HCT116 (cell line): Measurements from ENCODE around the gene KRTAP10-11. TPM values are rescaled to one million over a fixed set of nuclear protein-coding genes. Genes with fewer than 3 reads are reported as not detected.

ENCODE experiments used
- ATAC-seq: fragments of 200-7000 bp; cut with Tn5 transposase; 2 replicates; pipeline ENCODE4 v1.9.1; 2020; ENCODE audit warnings: mild to moderate bottlenecking, moderate library complexity
- BruUV-seq: library from RNA; stranded (reverse); fragments of 400-500 nt; replicated peaks from 2 replicates; lab custom pipeline; 2021; lab: Mats Ljungman, UMichigan
- CTCF ChIA-PET: fragments of 300-600 bp; sonication (Branson Sonifier 250); formaldehyde crosslinking; loops from one replicate; lab custom pipeline; 2021; ENCODE audit warnings: antibody characterized with exemption; lab: Charles Lee
- POLR2A ChIA-PET: fragments of 300-600, 350-600 bp; sonication (Branson Sonifier 250); formaldehyde crosslinking; loops from one replicate; lab custom pipeline; 2021; ENCODE audit warnings: antibody characterized with exemption; lab: Charles Lee
- RAD21 ChIA-PET, 2 experiments: fragments of 300-600 bp; sonication (Branson Sonifier 250); formaldehyde crosslinking; loops; one replicate each; lab custom pipeline; 2023; ENCODE audit warnings: low total read pairs in 2 of 2; ENCODE audit not compliant: uncharacterized antibody in 2 of 2, unreplicated experiment in 2 of 2, low non-redundant PET in 1 of 2; lab: Charles Lee
- DNase-seq: peaks from one replicate; pipeline ENCODE4 v3.0.0-alpha.2; 2010; ENCODE audit warnings: low read depth, low spot score
- H2AFZ ChIP-seq: fragments of 200-600 bp; shearing (Covaris generic), sonication (generic); 2 replicates; pipeline ENCODE4 v1.6.1; 2017; ENCODE audit warnings: low read depth, mixed run types, mixed read lengths, antibody characterized with exemption, low read length; ENCODE audit not compliant: poor library complexity, severe bottlenecking
- H3K27ac ChIP-seq: 2 replicates; pipeline ENCODE4 v1.5.1; 2012; ENCODE audit warnings: low read depth, low read length
- H3K27me3 ChIP-seq: fragments of 200-600 bp; sonication (generic); 2 replicates; pipeline ENCODE4 v1.6.1; 2016; ENCODE audit warnings: mixed run types, low read length, mixed read lengths; ENCODE audit not compliant: insufficient read depth
- H3K36me3 ChIP-seq, 2 experiments: fragments of 200-500 bp in 1 of 2; fragments of 200-600 bp in 1 of 2; sonication (Bioruptor generic) in 1 of 2; sonication (generic) in 1 of 2; 2 replicates each; pipeline versions ENCODE4 v1.5.1 to v1.6.1; 2014 to 2016; ENCODE audit warnings: low read length in 2 of 2, inconsistent platforms in 1 of 2, mixed read lengths in 1 of 2, mixed run types in 1 of 2; ENCODE audit not compliant: insufficient read depth in 2 of 2, control insufficient read depth in 1 of 2
- H3K4me1 ChIP-seq, 2 experiments: fragments of 200-600 bp in 1 of 2; sonication (generic) in 1 of 2; 2 replicates each; pipeline versions ENCODE4 v1.5.1 to v1.6.1; 2012 to 2017; ENCODE audit warnings: low read length in 2 of 2, inconsistent platforms in 1 of 2, mild to moderate bottlenecking in 1 of 2, mixed read lengths in 1 of 2, mixed run types in 1 of 2, moderate library complexity in 1 of 2; ENCODE audit not compliant: insufficient read depth in 2 of 2, control insufficient read depth in 1 of 2
- H3K4me2 ChIP-seq: fragments of 200-600 bp; sonication (generic); 2 replicates; pipeline ENCODE4 v1.6.1; 2017; ENCODE audit warnings: mixed run types, low read length, mixed read lengths
- H3K4me3 ChIP-seq, 2 experiments: fragments of 200-600 bp in 1 of 2; sonication (generic) in 1 of 2; replicated peaks in 1 of 2; 2 replicates each; pipeline ENCODE4 v1.5.1; 2011 to 2016; ENCODE audit warnings: low read length in 2 of 2, control low read depth in 1 of 2, low read depth in 1 of 2, mild to moderate bottlenecking in 1 of 2, mixed read lengths in 1 of 2, mixed run types in 1 of 2
- H3K79me2 ChIP-seq: fragments of 200-600 bp; sonication (generic); 2 replicates; pipeline ENCODE4 v1.6.1; 2017; ENCODE audit warnings: mild to moderate bottlenecking, mixed run types, low read length, moderate library complexity, mixed read lengths; ENCODE audit not compliant: insufficient read depth
- H3K9ac ChIP-seq: fragments of 200-600 bp; sonication (generic); 2 replicates; pipeline ENCODE4 v1.6.1; 2016; ENCODE audit warnings: low read length, mixed read lengths
- H3K9me2 ChIP-seq: fragments of 200-600 bp; sonication (generic), shearing (Covaris generic); 2 replicates; pipeline ENCODE4 v1.6.1; 2017; ENCODE audit warnings: mixed run types, mild to moderate bottlenecking, moderate library complexity; ENCODE audit not compliant: insufficient read depth
- H3K9me3 ChIP-seq, 2 experiments: fragments of 200-500 bp in 1 of 2; fragments of 200-600 bp in 1 of 2; sonication (Bioruptor generic) in 1 of 2; sonication (generic) in 1 of 2; 2 replicates each; pipeline ENCODE4 v1.6.1; 2014 to 2017; ENCODE audit warnings: low read length in 2 of 2, mixed read lengths in 2 of 2, inconsistent platforms in 1 of 2, low read depth in 1 of 2, mild to moderate bottlenecking in 1 of 2, mixed run types in 1 of 2, moderate library complexity in 1 of 2; ENCODE audit not compliant: control insufficient read depth in 1 of 2, insufficient read depth in 1 of 2
- H4K20me1 ChIP-seq: fragments of 200-600 bp; sonication (generic), shearing (Covaris generic); 2 replicates; pipeline ENCODE4 v1.6.1; 2017; ENCODE audit warnings: mixed run types, mild to moderate bottlenecking, moderate library complexity; ENCODE audit not compliant: insufficient read depth
- CBX3 ChIP-seq: IDR thresholded peaks from 2 replicates; pipeline ENCODE4 v1.6.1; 2012; ENCODE audit warnings: low read depth
- FOSL1 ChIP-seq: IDR thresholded peaks from 2 replicates; pipeline ENCODE4 v1.6.1; 2012; ENCODE audit warnings: low read depth
- YY1 ChIP-seq: IDR thresholded peaks from 2 replicates; pipeline ENCODE4 v1.6.1; 2011; ENCODE audit warnings: low read length, low read depth, moderate library complexity, mild to moderate bottlenecking; ENCODE audit not compliant: insufficient replicate concordance; ENCODE audit errors: extremely low read depth
- intact Hi-C: fragments of 100-400 bp; cut with micrococcal nuclease; formaldehyde crosslinking; loops from 2 replicates; pipeline ENCODE4 v1.10.0; 2022
- total RNA-seq: library from RNA; stranded (reverse); gene quantifications from one replicate; pipeline ENCODE4 v1.2.1, GENCODE V29; 2021; ENCODE audit not compliant: unreplicated experiment

KRTAP10-11 gene
- total RNA-seq, 1 experiment from 2014 or later = not detected

DNA sequence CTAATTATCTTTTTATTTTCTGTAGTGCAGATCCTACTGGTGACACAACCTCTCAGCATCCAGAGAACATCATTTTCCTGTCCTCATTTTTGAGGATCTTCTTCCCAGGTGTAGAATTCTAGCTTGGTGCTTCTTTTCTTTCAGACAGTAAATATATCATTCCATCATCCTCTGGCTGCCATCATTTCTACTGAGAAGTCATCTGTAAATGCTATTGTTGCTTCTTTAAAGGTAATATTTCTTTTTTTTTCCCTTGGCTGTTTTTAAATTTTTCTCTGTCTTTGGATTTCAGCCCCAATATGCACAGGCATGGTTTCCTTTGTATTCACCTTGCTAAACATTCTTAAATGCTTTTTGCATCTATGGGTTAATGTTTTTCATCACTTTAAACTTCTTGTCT, 22.6 kb upstream of the KRTAP10-11 start:
- no peaks in the 10 kb centered on the region for H3K27me3 ChIP-seq
- H3K4me2 ChIP-seq = no peak overlapping the region
- H3K27ac ChIP-seq = no peak overlapping the region
- H4K20me1 ChIP-seq = no peaks in the 10 kb centered on the region
- no peak overlapping the region for H3K4me3 ChIP-seq
- no peaks in the 10 kb centered on the region for H3K36me3 ChIP-seq
- no TSS peak for BruUV-seq
- H3K9me3 ChIP-seq = peaks cover 13 to 36% of the 10 kb centered on the region in 2 experiments
- H3K4me1 ChIP-seq = no peaks in the 10 kb centered on the region
- POLR2A ChIA-PET = no interaction called here
- intact Hi-C loops = no loop called here
- DNase-seq = peak; percentile 1
- H3K79me2 ChIP-seq = no peaks in the 10 kb centered on the region
- H3K9ac ChIP-seq = no peak overlapping the region
- CTCF ChIA-PET = no interaction called here
- no peak overlapping the region for H2AFZ ChIP-seq
- no peaks in the 10 kb centered on the region for H3K9me2 ChIP-seq
- RAD21 ChIA-PET = no interaction called here
- TF ChIP-seq CBX3 (0 out of 2 replicates have a peak, but pooled peaks have one; percentile 17), YY1 (no peak)
- TF ChIP-seq, all 23 proteins: peak for 1
- ATAC-seq = no peak

- ChIA-PET POLR2A (no interaction called here), RAD21 (no interaction called here), CTCF (no interaction called here)
- TF ChIP-seq FOSL1 = no peak
- no peaks in the 10 kb centered on the region for H3K27me3 ChIP-seq
- ATAC-seq = no peak
- intact Hi-C loops = no loop called here
- H3K9ac ChIP-seq = no peak overlapping the region
- H3K27ac ChIP-seq = no peak overlapping the region
- no peaks in the 10 kb centered on the region for H3K36me3 ChIP-seq
- no peak for DNase-seq
- H3K4me1 ChIP-seq = no peaks in the 10 kb centered on the region
- no peaks in the 10 kb centered on the region for H4K20me1 ChIP-seq
- no peak overlapping the region for H2AFZ ChIP-seq
- no peaks in the 10 kb centered on the region for H3K79me2 ChIP-seq
- no peak overlapping the region for H3K4me3 ChIP-seq
- no peaks in the 10 kb centered on the region for H3K9me2 ChIP-seq
- no TSS peak for BruUV-seq
- no peak overlapping the region for H3K4me2 ChIP-seq
- H3K9me3 ChIP-seq = peaks cover 10 to 32% of the 10 kb centered on the region in 2 experiments; a peak in 3 of 4 replicates
Measured at GRCh38 chr21:44625756-44626155, 20.5 kb upstream of the KRTAP10-11 start.
